ENCODE measurements around the gene SLC41A2.
"Not testable (repeated sequence)": the region's sequence is repeated elsewhere in the genome, so short reads cannot be mapped to it uniquely, and the experiment has no call there.

The SLC41A2 gene, protein sequence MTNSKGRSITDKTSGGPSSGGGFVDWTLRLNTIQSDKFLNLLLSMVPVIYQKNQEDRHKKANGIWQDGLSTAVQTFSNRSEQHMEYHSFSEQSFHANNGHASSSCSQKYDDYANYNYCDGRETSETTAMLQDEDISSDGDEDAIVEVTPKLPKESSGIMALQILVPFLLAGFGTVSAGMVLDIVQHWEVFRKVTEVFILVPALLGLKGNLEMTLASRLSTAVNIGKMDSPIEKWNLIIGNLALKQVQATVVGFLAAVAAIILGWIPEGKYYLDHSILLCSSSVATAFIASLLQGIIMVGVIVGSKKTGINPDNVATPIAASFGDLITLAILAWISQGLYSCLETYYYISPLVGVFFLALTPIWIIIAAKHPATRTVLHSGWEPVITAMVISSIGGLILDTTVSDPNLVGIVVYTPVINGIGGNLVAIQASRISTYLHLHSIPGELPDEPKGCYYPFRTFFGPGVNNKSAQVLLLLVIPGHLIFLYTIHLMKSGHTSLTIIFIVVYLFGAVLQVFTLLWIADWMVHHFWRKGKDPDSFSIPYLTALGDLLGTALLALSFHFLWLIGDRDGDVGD

DNA sequence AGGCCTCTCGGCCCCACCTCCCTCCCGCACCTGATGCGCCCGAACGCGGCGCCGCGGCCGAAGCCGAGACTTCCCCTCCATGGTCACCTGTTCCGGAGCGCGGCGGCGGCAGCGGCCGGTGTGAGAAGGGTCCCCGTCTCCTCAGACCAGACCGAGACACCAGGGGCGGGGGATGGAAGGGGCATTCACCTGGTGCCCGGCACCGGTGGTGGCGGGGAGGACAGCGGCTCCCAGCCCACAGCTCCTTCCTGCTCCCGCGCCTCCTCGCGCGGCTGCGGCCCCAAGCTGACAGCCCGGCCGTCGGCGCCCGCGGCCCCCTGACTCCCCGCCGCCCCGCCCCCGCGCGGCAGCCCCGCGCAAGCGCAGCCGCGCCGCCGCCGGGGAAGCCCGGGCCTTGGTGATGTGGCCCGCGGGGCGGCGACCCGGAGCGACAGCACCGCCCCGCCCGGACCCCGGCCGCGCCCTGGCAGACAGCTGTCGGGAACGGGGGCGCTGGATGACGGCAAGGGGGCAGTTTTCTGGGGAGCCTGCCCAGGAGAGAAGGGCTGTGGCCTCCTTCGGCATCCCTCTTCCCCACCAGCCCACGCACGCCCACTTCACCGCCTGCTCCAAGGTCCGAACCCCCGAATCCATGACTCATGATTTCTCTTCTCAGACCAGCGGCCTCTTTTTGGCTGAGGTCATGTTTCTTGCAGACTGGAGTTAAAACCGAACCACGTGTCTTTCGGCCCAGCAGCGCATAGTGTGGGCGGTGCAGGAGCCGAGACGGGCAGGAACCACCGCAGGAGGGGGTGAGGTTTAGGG lies at the start of gene SLC41A2:
Gene SLC41A2, minus strand, starts transcription at position 290 of the 804 bp plus-strand sequence. CDS start 29,763 bp downstream, outside the sequence.
- FAIRE-seq = no peak

DNA sequence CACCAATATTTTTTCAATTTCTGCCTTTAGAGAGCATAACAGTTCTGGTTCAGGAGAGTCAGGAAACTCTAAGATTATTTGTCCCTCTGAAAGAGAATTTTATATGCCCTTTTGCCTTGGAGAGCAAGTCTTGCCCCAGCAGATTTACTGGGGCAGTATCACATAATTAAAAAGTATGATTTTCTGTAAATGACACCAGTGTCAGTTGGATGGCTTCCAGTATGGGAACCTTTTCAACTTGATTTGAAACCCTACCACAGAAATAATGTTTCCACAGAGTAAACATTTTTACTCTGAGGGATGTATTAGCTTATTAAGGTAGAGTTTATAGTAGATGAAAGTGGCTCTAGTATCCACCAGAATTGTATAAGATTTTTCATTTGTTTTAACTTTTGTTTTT lies 43.4 kb upstream of the SLC41A2 start:
- FAIRE-seq = no peak

DNA sequence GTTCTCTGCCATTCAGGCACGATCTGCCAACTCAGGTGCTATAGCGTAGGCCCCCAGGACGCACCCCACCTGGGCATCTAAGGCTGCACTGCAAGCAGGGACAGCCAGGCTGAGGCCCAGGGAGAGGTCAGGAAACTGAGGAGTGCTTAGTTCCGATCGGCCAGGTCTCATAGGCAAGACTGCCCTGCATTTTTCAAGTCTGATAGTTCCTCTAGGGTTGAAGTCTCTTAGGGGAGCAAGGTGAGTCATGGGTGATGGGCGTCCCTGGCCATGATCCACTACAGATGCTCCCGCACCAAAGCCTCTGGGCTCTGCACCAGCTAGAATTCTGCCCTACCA lies 41.2 kb upstream of the SLC41A2 start:
- no peak for FAIRE-seq

DNA sequence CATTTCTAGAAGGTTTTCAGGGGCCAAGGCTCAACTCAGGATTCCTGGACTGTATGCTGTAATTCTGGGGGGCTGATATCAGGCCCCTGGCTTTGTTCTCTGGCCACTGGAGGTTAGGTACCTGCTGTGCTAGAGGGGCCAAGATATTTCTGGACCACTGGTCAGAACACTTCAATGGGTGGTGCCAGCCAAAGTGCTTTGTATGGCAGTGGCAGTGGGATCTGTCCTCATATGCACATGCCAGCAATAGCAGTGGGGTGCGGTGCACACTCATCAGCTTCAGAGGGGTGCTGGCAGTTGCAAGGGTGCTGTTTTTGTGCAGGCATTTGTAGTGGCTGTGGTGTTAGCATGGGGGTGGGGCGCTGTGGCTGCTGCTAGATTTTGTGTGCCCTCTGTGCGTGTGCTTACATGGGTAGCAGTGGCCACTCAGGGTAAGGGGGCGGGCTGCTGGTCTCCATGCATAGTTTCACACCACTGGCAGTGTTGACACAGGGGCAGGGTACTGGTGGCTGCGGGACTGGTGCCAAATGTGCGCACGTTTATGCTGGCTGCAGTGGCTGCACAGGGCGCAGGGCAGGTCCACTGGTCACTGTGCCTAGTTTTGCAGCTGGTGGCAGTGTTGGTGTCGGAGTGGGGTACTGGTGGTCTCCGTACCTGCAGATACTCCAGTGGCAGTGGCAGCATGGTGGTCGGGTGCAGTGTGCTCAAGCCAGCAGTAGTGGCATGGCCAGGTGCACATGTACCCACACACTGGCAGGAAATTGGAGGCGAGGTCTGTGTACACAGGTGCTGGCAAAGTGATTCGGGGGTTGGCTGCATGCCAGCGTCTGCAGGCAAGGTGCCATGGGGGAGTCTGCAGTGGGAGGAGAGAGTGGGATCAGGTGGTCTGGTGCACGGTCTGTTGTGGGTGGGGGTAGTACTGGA lies 40.6 kb upstream of the SLC41A2 start:
- no peak for FAIRE-seq

DNA sequence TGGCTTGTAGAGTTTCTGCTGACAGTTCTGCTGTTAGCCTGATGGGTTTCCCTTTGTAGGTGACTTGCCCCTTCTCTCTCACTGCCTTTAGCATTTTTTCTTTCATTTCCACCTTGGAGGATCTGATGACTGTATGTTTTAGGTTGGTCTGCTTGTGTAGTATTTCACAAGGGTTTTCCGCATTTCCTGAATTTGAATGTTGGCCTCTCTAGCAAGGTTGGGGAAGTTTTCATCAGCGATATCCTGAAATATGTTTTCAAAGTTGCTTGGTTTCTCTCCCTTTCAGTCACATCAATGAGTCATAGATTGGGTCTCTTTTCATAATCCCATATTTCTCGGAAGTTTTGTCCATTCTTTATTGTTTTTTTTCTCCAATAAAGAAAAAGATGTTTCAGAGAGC lies 39.5 kb upstream of the SLC41A2 start:
- FAIRE-seq = no peak

DNA sequence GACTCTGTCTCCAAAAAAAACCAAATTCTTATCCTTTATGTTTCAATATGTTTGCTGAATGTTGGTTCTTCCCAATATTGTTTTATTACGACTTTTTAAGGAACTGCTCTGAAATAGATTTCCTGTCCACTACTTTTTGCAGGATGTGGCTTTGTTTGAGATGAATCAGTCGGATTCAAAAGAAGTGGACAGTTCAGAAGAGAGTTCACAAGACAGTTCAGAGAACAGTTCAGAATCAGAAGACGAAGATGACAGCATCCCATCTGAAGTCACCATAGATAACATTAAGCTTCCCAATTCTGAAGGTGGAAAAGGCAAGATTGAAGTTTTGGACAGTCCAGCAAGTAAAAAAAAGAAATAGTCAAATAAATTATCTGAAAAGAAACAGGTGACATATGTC lies 36.2 kb upstream of the SLC41A2 start:
- no peak for FAIRE-seq

DNA sequence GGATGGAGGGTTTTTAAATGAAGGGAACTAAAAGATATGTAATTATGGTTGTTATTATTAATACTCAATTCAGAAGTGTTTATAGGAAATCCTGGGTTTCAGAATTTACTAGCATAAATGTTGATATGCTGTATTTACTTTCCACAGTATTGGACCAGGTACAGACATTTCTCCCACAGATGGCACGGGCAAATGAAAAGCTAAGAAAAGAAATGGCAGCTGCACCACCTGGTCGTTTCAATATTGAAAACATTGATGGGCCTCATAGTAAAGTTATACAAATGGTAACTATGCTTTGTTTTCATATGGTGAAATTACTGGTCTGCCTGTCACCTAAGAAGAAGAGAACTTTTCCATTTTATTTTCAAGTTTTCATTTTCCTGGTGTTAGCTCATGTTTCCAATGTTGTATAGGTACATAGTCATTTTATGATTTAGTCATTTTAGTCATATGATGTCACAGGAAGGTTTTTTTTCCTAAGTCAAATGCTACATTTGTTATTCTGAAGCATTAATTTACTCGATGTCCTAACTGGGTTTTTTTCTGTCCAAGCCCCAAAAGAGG lies 33.6 kb upstream of the SLC41A2 start:
- no peak for FAIRE-seq

DNA sequence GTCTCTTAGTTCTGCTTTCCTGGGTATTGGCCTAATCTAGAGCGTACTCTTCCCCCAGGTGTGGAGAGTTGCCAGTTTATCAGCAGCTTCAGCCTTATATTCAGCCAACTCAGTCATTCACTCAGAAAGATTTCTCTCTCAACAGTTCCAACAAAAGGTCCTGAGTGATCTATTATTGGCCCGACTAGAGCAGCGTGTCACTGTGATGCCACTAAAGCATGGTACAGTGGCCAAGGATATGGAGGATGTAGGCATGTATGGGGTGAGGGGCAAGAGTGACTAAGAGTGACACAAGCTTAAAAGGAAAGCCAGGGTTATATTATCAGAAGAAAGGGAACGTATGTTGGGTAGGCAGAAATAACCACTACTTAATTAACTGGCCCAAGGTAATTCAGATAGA lies 32.9 kb upstream of the SLC41A2 start:
- FAIRE-seq = no peak

DNA sequence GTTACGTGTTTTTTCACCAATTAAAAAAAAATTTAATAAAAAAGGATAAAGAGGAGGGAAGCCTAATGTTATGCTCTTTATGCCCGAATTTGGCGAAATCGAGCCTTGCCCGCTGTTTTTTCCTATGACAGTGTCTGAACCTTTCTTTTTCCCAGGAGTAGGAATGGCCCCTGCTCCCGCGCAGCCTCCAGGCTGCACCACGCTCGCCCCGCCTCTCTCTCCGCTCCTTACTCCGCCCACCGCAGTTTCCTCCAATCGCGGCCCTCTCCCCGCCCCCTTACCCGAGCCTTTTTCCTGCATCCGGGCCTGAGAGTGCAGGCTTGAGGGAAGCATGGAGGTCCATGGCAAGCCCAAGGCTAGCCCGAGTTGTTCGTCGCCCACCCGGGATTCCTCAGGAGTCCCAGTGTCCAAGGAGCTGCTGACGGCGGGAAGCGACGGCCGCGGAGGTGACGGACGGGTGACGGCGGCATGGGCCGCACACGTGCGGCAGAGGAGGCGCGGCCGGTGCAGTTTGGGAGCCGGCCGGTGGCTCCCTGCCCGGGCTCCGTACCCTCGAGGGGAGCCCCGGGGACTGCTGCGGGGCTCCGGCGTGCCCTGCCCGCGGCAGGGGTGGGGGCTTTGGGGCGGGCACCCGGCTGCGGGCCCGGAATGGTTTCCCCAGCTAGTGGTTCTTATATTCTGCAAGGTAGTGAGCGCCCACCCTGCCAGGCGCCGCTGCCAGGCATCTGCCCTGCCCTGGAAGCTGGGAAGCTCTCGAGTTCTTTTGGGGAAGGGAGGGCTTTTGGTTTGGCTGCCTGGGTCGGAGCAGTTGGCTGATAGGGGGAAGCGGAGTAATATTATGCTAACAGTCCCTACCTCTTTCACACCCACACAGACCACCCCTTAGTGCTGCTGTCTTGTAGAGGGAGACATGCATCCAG lies 28.2 kb upstream of the SLC41A2 start, which contains the start of gene NOPCHAP1:
Gene NOPCHAP1, plus strand, starts transcription at position 295 of the 920 bp plus-strand sequence. Its CDS starts 37 bp downstream, at position 332.
- no peak for FAIRE-seq

DNA sequence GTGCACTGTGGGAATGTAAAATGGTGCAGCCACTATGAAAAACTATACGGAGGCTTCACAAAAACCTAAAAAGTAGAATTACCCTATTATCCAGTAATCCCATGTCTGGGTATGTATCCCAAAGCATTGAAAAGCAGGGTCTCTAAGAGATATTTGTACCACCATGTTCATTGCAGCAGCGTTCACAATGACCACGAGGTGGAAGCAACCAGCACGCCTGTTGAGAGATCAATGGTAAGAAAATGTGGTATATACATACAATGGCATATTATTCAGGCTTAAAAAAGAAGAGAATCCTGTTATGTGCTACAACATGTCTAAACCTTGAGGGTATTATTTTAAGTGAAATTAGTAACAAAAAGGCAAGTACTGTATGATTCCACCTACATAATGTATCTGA lies 27.1 kb upstream of the SLC41A2 start:
- FAIRE-seq = no peak

DNA sequence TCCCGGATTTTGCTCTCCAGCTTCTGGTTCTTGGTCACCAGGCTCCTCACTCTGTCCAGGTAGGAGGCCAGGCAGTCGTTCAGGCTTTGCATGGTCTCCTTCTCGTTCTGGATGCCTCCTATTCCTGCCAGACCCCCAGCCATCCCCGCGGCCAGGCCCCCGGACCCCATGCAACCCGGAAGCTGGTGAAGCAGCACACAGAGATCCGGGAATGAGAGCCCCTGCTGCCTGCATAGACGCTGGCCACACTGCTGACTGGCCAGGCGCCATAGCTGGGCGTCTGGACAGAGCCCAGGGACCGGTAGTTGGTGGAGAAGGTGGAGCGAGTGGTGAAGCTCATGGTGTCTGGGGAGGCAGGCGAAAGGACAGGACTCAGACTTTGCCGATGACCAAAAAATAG lies 19.6 kb upstream of the SLC41A2 start:
- not testable (repeated sequence) for FAIRE-seq

DNA sequence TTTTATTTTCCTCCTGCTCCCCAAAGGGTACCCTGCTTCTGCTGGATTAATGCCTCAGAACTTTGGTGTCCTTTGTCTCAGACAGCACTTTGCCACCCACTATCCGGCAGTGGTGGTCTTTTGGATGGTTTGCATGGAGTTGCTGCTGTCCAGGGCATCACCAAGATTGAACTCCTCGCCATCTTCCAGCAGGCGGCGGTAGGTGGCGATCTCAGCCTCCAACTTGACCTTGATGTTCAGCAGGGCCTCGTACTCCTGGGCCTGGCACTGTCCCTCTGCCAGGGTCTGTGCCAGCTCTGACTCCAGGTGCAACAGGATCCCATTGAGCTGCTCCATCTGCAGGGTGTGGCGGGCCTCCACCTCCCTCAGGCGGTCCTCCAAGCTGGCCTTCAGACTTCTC lies 18.6 kb upstream of the SLC41A2 start:
- no peak for FAIRE-seq

DNA sequence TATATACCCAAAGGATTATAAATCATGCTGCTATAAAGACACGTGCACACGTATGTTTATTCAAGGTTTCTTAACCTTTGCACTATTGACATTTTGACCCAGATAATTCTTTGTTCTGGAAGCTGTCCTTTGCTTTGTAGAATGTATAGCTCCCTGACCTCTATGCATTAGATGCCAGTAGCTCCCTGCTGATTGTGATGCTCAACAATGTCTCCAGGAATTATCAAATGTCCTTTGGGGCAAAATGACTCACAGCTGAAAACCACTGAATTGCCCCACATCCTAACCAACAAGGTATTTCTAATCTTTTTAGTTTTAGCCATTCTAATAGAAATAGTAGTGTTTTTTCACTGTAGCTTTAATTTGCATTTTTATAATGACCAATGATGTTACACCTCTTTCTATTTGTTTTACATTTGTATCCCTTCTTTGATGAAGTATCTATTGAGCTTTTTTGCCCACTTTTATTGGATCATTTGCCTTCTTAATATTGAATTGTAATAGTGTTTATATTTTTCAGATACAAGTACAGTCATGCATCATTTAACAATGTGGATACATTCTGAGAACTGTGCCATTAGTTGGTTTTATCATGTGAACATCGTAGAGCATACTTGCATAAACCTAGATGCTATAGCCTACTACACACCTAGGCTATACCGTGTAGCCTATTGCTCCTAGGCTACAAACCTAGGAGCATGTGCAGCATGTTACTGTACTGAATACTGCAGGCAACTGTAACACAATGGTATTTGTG lies 17.7 kb upstream of the SLC41A2 start:
- no peak for FAIRE-seq

DNA sequence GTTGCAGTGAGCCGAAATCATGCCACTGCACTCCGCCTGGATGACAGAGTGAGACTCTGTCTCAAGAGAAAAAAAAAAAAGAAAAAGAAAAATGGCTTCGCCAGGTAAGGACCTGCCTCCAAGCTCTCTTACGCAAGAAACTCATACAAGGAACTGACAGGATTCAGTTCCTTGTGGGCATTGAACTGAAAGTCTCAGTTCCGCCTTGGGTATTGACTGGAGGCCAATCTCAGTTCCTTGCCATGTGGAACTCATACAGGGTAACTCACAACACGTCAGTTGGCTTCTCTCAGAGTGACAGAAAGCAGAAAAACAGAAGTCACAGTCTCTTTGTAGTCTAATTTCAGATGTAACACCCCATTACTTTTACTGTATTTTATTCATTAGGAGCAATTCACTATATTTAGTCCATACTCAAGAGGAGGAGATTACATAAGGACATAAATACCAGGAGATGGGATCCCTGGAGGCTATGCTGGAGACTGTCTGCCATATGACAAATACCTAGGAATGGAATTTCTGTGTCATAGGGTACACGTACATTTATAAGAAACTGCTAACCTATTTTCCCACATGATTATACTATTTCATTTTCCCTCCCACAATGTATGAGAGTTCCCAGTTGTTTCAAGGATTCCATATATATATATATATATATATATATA lies 16.7 kb upstream of the SLC41A2 start:
- FAIRE-seq = no peak

DNA sequence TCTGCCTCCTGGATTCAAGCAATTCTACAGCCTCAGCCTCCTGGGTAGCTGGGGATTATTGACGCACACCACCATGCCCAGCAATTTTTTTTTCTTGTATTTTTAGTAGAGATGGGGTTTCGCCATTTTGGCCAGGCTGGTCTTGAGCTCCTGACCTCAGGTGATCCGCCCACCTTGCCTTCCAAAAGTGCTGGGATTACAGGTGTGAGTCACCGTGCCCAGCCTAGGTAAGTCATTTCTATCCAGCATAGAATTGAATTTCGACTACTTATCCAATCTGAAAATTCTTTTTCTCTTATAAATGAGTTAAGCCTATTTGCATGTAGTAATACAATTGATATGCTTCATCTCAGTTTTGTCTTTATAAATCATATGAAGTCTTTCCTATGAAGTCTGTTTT lies 15.2 kb upstream of the SLC41A2 start:
- FAIRE-seq = no peak

DNA sequence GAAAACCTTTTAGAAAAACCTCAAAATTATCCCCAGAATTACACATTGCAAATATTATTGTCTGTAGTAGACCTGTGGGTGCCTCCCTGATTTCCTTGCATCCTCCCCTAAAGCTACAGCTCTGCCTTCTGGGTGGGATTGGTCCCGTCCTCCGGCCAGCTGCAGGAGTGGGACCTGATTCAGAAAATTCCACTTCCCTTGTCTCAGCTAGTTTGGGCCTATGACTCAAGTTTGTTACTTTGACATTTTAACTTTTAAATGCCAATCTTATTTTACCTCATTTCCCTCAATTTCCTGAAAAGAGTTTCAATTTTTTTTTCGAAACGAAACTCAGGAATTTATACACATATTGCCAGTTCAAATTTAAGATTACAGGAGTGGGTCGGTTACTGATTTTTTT lies 13.2 kb upstream of the SLC41A2 start:
- FAIRE-seq = no peak

DNA sequence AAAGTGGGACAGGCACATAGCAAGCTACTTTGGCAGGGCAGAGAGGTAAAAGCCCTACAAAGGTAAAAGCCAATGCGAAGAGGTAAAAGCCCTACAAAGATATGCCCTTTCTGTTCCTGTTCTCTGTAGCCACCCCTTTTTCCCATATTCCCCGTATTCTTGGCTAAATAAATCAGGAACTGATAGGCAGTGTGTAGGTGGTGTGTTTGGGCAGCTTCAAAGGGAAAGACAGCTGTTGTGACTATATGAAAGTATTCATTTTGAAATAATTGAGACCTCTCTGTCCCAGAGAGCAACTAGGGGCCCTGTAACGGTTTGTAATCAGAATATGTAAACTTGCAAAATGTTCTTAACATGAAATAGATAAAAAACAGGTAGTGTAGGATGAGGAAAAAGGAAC lies 11.3 kb upstream of the SLC41A2 start:
- no peak for FAIRE-seq

DNA sequence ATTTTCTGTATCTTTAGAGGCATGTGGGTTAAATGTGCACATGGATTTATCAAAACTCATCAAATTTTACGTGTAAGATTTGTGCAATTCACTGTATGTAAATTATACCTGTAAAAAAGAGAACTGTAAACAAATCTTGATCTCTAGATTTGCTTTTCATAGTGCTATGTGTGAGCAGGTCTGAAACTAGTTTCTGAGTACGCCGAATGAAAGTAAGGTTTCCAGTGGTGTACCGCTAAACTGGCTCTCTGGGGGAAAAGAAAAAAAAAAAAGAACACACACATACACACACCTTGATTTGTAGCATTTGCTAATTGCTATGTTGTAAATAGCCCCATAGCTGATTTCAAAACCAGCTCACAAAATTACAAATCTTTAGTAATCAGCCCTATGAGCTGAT lies 8.6 kb upstream of the SLC41A2 start:
- FAIRE-seq = no peak

DNA sequence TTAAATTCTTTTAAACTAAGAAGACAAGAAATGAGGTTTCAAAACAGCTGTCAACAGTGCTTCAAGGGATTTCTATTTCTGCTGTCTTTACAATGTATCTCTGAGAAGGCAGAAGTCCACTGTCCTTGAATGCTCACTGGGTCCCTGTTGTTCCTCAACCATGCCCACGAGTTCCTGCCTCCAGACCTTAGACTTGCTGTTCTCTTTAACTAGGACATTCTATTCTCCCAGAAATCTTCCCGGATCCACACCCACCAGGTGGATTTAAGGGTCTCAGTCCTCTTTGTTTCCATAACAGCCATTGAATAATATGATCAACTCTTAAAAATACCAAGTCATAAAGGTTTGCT lies 6.7 kb upstream of the SLC41A2 start:
- no peak for FAIRE-seq

Data from colon (tissue), 2 donors.